ENCODE data around the gene UBE2R2.

The UBE2R2 gene

DNA sequence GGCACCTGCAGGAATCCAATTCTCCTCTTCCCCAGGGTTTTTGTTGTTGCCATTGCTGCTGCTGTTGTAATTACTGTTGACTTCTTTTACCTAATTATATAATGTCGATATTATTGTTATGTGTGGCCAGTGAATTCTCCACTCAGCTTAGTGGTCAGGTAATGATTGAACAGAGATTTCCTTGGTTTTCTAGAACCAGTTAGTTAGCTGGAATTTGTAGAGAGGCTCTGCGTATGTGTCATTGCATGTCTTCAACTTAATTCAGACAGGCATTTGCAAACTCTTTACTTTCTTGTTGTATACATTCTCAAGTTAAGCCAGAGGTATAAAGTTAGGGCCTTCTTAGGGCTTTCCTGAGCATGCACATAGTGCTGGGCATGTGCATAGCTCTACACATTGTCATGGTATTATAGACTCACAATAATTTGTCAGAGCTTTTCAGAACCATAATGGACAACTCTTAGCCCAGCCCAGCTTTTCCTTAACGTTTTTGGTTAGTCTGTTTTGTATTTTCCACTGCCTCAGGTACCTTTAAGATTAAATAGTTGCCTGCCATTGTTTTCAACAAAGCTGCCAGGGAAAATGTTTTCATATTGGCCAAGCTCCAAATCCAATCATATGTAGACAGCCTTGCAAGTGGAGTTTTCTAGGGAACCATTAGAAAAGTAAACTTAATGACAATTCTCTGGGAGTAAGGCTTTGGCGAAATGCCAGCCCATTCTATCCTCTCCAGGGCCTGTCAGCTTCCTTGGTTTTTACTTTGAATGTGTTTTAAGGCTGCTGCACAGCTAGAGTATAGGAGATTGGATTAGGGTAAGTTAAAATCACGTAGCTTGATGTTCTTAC is 68.1 kb downstream of the UBE2R2 start:
- no peaks in the 10 kb centered on the region for H3K27me3 ChIP-seq (replicated peaks; ENCODE audit: control insufficient read depth, insufficient read depth, low read length)
- TF ChIP-seq, protein P1, sequence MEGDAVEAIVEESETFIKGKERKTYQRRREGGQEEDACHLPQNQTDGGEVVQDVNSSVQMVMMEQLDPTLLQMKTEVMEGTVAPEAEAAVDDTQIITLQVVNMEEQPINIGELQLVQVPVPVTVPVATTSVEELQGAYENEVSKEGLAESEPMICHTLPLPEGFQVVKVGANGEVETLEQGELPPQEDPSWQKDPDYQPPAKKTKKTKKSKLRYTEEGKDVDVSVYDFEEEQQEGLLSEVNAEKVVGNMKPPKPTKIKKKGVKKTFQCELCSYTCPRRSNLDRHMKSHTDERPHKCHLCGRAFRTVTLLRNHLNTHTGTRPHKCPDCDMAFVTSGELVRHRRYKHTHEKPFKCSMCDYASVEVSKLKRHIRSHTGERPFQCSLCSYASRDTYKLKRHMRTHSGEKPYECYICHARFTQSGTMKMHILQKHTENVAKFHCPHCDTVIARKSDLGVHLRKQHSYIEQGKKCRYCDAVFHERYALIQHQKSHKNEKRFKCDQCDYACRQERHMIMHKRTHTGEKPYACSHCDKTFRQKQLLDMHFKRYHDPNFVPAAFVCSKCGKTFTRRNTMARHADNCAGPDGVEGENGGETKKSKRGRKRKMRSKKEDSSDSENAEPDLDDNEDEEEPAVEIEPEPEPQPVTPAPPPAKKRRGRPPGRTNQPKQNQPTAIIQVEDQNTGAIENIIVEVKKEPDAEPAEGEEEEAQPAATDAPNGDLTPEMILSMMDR (IDR thresholded peaks at IDR 0.05; ENCODE audit: insufficient read depth, low read length, poor library complexity, severe bottlenecking): no peak
- DNase-seq (ENCODE audit: extremely low read depth, insufficient read length): no peak
- no peaks in the 10 kb centered on the region for H3K36me3 ChIP-seq (ENCODE audit: control insufficient read depth, insufficient read depth, low read length)
- H3K4me3 ChIP-seq (replicated peaks; ENCODE audit: low read depth, low read length): no peak overlapping the region

GRCh38 chr9:33885948-33886347 is 69.0 kb downstream of the UBE2R2 start:
- TF ChIP-seq, protein P1 (IDR thresholded peaks at IDR 0.05; ENCODE audit: insufficient read depth, low read length, poor library complexity, severe bottlenecking): no peak
- no peaks in the 10 kb centered on the region for H3K27me3 ChIP-seq (replicated peaks; ENCODE audit: control insufficient read depth, insufficient read depth, low read length)
- no peak for DNase-seq (ENCODE audit: extremely low read depth, insufficient read length)

DNA sequence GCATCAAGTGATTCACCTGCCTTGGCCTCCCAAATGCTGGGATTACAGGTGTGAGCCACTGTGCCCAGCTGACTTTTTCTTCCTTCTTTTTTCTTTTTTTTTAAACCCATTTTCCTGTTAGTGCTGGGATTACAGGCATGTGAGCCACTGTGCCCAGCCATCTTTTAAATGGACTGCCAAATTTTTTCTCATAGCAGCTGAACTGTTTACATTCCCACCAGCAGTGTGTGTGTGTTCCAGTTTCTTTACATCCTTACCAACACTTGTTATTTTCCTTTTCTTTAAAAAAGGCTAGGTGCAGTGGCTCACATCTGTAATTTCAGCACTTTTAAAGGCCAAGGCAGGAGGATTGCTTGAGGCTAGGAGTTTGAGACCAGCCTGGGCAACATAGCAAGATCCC is 76.9 kb downstream of the UBE2R2 start:
- Histone ChIP-seq H3K36me3 (ENCODE audit: control insufficient read depth, insufficient read depth, low read length) (no peaks in the 10 kb centered on the region; the same call in 1 of the 2 replicates), H3K4me3 (replicated peaks; ENCODE audit: low read depth, low read length) (no peak overlapping the region), H3K27me3 (replicated peaks; ENCODE audit: control insufficient read depth, insufficient read depth, low read length) (no peaks in the 10 kb centered on the region)
- DNase-seq (ENCODE audit: extremely low read depth, insufficient read length): no peak
- TF ChIP-seq, protein P1 (IDR thresholded peaks at IDR 0.05; ENCODE audit: insufficient read depth, low read length, poor library complexity, severe bottlenecking): no peak

More at GRCh38 chr9:33885948-33886347, 69.0 kb downstream of the UBE2R2 start:
- Histone ChIP-seq H3K4me3 (replicated peaks; ENCODE audit: low read depth, low read length) (no peak overlapping the region), H3K36me3 (ENCODE audit: control insufficient read depth, insufficient read depth, low read length) (no peaks in the 10 kb centered on the region)

DNA sequence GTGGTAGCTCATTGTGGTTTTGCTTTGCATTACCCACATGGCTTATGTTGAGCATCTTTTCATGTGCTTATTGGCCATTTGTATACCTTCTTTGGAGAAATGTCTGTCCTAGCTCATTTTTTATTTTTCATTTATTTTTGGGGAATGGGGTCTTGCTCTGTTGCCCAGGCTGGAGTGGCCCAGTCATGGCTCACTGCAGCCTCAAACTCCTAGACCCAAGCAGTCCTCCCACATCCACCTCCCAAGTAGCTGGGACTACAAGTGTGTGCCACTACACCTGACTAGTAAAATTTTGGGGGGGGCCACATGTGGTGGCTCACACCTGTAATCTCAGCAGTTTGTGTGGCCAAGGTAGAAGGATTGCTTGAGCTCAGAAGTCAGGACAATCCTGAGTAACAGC is 77.4 kb downstream of the UBE2R2 start:
- TF ChIP-seq, protein P1 (IDR thresholded peaks at IDR 0.05; ENCODE audit: insufficient read depth, low read length, poor library complexity, severe bottlenecking): no peak
- DNase-seq (ENCODE audit: extremely low read depth, insufficient read length): no peak
- H3K4me3 ChIP-seq (replicated peaks; ENCODE audit: low read depth, low read length): no peak overlapping the region
- no peaks in the 10 kb centered on the region; the same call in 1 of the 2 replicates for H3K36me3 ChIP-seq (ENCODE audit: control insufficient read depth, insufficient read depth, low read length)
- H3K27me3 ChIP-seq (replicated peaks; ENCODE audit: control insufficient read depth, insufficient read depth, low read length): no peaks in the 10 kb centered on the region

DNA sequence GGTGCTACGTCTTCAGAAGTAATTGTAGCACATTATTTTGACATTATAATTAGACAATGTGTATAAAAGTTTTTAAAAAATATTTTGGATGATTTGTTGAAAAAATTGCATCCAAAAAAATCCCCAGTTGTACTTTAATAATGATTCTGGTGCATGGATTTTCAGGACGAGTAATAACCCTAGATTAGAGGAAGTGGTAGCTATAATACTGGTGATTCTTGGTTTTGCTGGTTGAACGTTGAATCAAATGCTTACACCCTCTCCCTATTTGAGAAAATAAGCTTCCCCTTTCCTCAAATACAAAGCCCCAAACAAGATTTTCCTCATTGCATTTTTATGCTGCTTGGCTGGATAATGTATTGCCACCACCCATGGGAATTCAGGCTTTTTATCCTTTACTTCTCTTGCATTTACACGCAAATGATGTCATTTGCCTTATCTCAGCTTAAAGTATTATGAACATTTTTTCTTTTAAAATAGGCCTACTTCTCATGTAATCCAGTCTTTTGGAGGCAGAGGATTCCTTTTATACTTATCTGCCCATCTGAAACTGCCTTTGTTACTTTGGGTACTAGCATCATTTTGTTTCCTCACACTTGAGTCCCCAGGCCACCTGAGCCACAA is 86.3 kb downstream of the UBE2R2 start:
- H3K36me3 ChIP-seq (ENCODE audit: control insufficient read depth, insufficient read depth, low read length): peaks cover 3% of the 10 kb centered on the region
- no peak overlapping the region for H3K4me3 ChIP-seq (replicated peaks; ENCODE audit: low read depth, low read length)
- no peaks in the 10 kb centered on the region for H3K27me3 ChIP-seq (replicated peaks; ENCODE audit: control insufficient read depth, insufficient read depth, low read length)
- no peak for DNase-seq (ENCODE audit: extremely low read depth, insufficient read length)
- TF ChIP-seq, protein P1 (IDR thresholded peaks at IDR 0.05; ENCODE audit: insufficient read depth, low read length, poor library complexity, severe bottlenecking): no peak
